Skeletal muscle cell (primary cell): ENCODE measurements around the gene MAPT.

Experiments used
- DNase-seq: peaks from one replicate; pipeline ENCODE4 v3.0.0-alpha.2; 2010; ENCODE audit warnings: low read depth
- H3K4me3 ChIP-seq: 2 replicates; pipeline ENCODE4 v1.5.1; 2011; ENCODE audit warnings: low read depth, mild to moderate bottlenecking, control low read depth, low read length, moderate library complexity

Gene MAPT

DNA sequence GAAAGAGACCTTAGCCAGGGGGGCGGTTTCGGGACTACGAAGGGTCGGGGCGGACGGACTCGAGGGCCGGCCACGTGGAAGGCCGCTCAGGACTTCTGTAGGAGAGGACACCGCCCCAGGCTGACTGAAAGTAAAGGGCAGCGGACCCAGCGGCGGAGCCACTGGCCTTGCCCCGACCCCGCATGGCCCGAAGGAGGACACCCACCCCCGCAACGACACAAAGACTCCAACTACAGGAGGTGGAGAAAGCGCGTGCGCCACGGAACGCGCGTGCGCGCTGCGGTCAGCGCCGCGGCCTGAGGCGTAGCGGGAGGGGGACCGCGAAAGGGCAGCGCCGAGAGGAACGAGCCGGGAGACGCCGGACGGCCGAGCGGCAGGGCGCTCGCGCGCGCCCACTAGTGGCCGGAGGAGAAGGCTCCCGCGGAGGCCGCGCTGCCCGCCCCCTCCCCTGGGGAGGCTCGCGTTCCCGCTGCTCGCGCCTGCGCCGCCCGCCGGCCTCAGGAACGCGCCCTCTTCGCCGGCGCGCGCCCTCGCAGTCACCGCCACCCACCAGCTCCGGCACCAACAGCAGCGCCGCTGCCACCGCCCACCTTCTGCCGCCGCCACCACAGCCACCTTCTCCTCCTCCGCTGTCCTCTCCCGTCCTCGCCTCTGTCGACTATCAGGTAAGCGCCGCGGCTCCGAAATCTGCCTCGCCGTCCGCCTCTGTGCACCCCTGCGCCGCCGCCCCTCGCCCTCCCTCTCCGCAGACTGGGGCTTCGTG, at the start of gene MAPT:
Gene MAPT, plus strand, starts transcription at position 533 of the 763 bp plus-strand sequence. CDS start 67,784 bp downstream, outside the sequence.
- peak; percentile 69 for DNase-seq
- peak within 1 kb of the TSS; percentile 74 for H3K4me3 ChIP-seq

DNA sequence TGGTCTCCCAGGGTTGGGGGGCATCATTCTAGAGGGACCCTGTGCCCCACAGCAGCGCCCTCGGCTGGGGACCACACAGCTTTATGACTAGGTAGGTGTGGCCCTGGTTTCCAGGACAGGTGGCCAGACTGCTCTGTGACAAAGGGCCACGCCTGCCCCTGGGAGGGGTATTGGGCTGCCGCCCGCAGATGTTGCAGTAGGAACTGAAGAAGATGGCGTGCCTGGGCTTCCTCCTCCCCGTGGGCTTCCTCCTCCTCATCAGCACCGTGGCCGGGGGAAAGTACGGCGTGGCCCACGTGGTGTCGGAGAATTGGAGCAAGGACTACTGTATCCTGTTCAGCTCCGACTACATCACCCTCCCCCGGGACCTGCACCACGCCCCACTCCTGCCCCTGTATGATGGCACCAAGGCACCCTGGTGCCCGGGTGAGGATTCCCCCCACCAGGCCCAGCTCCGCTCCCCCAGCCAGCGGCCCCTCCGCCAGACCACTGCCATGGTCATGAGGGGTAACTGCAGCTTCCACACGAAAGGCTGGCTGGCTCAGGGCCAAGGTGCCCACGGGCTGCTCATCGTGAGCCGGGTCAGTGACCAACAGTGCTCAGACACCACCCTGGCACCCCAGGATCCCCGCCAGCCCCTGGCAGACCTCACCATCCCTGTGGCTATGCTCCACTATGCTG, 49.5 kb upstream of the MAPT start, which contains the start of gene SPPL2C:
Gene SPPL2C, plus strand, starts transcription at position 187 of the 681 bp plus-strand sequence. Its CDS starts 26 bp downstream, at position 213.
- DNase-seq, result no peak
- H3K4me3 ChIP-seq, result no peak within 1 kb of the TSS

- DNase-seq, result no peak
- H3K4me3 ChIP-seq, result no peak overlapping the region
Observed at GRCh38 chr17:45845376-45846185, 48.8 kb upstream of the MAPT start.

DNA sequence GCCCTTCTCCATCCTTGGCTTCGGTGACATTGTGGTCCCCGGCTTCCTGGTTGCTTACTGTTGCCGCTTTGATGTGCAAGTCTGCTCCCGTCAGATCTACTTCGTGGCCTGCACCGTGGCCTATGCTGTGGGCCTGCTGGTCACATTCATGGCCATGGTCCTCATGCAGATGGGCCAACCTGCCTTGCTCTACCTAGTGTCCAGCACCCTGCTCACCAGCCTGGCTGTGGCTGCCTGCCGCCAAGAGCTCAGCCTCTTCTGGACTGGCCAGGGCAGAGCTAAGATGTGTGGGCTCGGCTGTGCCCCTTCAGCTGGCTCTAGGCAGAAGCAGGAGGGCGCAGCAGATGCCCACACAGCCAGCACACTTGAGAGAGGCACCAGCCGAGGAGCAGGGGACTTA, 48.1 kb upstream of the MAPT start:
- DNase-seq, result no peak
- no peak overlapping the region for H3K4me3 ChIP-seq

- no peak overlapping the region for H3K4me3 ChIP-seq
- no peak for DNase-seq
Observed at GRCh38 chr17:45846646-45847045, 47.7 kb upstream of the MAPT start.

DNA sequence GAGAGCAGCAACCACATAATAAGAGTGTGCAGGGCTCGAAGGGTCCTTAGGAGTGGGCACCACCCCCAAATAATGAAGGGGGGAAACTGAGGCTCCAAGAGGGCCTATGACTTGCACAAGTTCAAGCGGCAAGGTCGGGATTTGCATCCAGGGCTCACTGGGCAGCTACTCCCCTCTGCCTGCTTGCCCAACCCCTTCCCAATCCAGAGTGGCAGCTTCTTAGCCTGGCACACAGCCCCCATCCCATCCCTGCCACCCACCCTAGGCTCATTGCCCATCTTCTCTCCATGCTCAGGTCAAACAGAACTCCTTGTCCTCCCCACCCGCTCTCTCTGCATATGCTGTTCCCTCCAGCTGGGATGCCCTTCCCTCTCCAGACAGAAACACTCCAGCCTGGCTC, 47.3 kb upstream of the MAPT start:
- H3K4me3 ChIP-seq, result no peak overlapping the region
- no peak for DNase-seq

DNA sequence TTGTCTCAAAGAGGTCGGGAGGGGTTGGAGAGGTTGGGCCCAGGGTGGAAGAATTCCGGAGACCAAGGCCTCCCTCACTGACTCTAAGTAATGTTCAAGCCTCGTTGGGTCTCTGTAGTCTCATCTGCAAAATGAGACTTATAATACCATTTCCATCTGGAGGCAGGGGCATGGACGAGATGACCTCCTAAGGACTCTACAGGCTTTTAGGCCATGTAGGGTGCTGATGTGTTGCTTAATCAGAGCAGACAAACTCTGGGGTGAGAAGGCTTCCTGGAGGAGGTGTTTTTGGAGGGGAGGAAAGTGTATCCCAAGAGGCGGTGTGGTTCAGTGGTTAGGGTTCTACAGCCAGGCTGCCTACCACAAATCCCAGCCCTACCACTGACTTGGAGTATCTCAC, 46.6 kb upstream of the MAPT start:
- DNase-seq, result no peak

DNA sequence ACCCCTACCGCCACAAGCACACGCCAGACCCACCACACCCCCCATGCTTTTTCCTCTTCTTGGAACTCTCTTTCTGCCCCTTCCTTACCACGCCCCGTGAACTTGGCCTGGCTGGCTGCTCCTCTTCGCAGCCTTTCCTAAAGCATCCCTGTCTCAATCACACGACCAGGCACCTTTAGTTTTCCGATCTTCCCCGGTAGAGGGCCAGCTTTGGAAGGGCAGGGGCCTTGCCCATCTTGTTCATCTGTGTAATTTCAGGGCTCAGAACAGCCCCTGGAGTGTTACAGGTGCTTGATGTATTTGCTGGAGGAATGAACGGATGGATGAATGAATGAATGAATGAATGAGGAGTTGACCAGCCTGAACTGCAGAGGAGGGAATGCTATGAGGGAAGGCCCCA, 45.9 kb upstream of the MAPT start:
- DNase-seq, result no peak
- no peak overlapping the region for H3K4me3 ChIP-seq

More for the DNA sequence above, 46.6 kb upstream of the MAPT start:
- no peak overlapping the region for H3K4me3 ChIP-seq

- DNase-seq, result no peak
Observed at GRCh38 chr17:45848868-45849535, 45.4 kb upstream of the MAPT start.

GRCh38 chr17:45849536-45849990, 44.8 kb upstream of the MAPT start:
- DNase-seq, result no peak
- no peak overlapping the region for H3K4me3 ChIP-seq

More at GRCh38 chr17:45848868-45849535, 45.4 kb upstream of the MAPT start:
- H3K4me3 ChIP-seq, result no peak overlapping the region

GRCh38 chr17:45850011-45850410, 44.3 kb upstream of the MAPT start:
- no peak overlapping the region for H3K4me3 ChIP-seq
- DNase-seq, result no peak

DNA sequence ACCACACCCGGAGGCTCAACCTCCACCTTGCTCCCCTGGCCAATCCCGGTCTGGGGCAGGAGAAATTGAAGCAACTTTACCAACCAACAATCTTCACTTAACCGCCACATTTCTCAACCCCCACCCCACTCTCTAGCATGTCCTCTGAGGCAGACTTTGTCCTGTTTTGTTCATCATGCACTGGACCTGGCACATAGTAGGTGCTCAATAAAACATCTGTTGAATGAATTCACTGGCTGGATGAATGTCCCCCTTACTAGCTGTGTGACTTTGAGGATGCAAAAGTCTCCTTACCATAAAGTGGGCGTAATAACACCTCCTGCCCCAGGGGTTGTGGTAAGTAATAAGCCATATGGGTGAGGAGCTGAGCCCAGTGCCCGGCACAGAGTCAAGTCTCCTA, 43.9 kb upstream of the MAPT start:
- no peak overlapping the region for H3K4me3 ChIP-seq
- DNase-seq, result no peak

DNA sequence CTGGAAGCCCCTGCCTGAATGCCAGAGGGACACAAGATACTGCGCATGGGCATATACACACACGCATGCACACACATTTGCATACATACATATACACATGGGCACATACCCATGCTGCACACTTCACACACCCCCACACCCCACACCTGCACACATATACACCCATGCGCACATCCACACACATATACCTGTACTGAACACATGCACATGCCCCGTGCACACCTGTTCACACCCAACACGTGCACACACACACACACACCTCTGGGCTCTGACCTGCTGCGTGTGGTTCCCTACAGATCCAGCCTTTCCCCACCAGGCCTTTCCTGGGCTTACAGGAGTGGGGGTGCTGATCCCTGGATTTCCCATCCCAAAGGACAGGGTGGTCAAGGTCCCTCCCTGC, 43.3 kb upstream of the MAPT start:
- no peak for DNase-seq
- H3K4me3 ChIP-seq, result no peak overlapping the region

DNA sequence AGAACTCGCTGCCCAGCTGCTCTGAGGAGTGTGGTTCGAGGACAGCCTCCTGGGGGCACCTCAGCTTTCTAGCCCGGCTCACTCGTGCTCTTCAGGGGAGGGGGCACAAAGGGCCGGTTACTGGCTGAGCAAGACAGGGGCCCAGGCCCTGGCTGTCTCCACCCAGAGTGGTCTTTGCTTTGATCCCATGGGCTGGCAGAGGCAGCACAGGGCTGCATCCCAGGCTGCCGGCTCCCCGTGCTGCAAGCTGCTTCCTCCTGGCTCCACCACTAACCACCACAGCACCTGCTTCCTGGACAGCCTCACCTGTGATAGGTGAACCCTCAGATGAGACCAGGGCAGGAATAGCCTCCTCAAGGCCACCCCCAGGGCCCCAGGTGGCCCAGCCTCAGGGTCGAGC, 42.9 kb upstream of the MAPT start:
- H3K4me3 ChIP-seq, result no peak overlapping the region
- no peak for DNase-seq

GRCh38 chr17:45851873-45852272, 42.5 kb upstream of the MAPT start:
- no peak overlapping the region for H3K4me3 ChIP-seq
- DNase-seq, result no peak

DNA sequence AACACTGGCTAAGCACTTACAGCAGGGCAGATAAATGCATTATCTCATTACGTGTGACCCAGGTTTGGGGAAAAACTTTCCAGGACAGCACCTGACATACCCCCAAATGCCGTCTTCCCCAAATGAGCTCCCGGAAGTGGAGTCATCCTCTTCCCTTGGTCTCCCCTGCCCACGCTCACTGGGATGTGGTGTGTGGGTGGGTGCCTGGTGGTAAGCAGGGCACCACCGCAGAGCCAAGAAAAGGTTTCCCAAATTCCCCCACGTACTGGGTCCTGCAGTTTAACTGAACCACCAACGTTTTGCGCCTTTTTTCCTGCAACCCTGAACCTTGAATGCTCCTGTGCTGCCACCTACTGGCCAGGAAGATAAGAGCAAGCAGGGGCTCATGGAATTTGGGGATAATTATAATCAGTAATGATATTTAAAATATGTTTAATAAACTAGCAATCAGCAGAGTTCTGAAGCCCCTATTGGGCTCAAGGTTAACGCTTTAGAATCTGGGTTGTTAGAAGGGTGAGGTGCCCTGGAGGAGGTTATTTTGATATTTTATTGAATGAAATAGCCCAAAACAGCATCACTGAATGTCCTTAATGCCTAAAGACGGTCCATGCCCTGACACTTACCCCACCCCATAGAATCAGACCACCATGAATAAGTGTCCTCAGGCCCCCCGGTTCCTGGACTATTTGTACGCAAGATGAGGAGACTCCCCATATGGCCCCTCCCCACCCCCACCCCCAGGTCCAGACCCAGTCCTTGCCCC, 41.6 kb upstream of the MAPT start:
- DNase-seq, result no peak
- H3K4me3 ChIP-seq, result no peak overlapping the region

- DNase-seq, result no peak
- no peak overlapping the region for H3K4me3 ChIP-seq
Observed at GRCh38 chr17:45854209-45854608, 40.1 kb upstream of the MAPT start.

DNA sequence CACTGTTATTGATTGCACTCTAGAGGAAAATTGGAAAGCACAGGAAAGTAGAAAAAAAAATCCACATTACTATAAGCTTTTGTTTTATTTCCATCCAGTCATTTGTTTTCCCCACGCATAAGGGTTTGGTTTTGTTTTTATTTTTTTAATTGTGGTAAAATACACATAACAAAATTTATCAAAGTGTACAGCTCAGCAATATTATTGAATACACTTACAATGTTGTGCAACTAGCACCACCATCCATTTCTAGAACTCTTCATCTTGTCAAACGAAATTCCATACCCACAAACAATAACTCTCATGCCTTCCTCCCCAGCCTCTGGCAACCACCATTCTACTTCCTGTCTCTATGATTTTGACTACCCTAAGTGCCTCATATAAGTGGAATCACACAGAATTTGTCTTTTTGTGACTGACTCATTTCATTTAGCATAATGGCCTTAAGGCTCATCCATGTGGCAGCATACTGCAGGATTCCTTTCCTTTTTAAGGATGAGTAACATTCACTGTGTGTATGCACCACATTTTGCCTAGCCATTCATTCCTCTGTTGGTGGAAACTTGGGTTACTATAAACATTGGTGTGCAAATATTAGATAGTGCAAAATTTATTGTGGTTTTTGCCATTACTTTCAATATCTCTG, 38.5 kb upstream of the MAPT start:
- DNase-seq, result no peak
- H3K4me3 ChIP-seq, result no peak overlapping the region
